ENCODE data around the gene POFUT2.
"Not testable (repeated sequence)": the region's sequence is repeated elsewhere in the genome, so short reads cannot be mapped to it uniquely, and the experiment has no call there.

POFUT2 gene

DNA sequence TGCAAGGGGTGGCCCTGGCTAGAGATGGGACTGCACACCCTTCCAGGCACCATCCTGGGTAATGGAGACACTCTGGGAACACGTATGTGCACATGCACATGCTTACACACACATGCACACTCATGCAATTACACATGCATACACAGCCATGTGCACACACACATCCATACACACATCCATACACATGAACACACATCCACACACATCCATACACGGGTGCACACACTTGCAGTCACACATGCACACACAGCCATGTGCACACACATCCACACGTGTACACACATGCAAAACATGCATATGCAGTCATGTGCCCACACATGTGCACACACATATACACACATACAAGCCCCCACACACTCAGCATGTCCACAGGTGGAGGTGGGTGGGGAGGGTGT lies 22.3 kb upstream of the POFUT2 start:
- no peak for DNase-seq

- DNase-seq, result no peak
Measured at GRCh38 chr21:45309069-45309986, 21.6 kb upstream of the POFUT2 start.

DNA sequence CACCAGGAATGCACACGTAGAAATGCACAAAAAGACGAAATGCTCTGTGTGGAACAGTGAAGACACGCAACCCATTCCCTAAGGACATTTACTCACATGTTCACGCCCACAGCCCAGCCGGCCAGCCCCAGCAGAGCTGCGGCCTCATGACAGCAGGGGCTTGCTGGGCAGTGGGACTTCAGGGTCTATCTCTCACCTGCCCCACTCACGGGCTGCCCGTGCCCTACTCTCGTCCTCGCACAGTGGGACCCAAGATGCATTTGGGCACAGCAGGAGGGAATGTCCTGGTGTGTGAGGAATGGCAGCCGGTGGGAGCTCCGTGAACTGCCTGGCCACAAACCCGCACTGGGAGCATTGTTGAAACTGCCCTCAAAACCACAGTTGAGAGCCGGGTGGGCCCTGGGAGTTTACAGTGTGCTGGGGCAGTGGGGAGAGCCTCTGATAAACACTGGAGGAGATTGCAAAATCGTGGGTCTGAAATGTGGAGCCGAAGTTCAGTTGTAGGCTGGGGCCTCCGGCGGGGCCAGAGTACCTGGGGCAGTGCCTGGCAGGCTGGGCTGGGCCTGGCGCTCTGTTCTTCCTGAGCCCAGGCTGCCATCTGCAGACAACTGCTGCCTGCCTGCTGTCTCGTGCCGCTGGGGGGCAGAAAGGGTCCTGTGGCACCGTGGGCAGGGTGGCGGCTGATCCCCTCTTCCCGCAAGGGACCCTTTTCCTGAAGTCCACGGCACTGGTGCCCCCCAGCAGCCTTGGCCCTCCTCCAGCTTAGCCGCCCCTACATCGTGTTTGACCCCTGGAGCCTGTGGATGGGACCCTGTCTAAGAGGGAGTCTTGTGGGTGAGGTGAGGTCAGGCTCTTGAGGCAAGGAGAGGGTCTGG lies 20.7 kb upstream of the POFUT2 start:
- DNase-seq, result no peak

DNA sequence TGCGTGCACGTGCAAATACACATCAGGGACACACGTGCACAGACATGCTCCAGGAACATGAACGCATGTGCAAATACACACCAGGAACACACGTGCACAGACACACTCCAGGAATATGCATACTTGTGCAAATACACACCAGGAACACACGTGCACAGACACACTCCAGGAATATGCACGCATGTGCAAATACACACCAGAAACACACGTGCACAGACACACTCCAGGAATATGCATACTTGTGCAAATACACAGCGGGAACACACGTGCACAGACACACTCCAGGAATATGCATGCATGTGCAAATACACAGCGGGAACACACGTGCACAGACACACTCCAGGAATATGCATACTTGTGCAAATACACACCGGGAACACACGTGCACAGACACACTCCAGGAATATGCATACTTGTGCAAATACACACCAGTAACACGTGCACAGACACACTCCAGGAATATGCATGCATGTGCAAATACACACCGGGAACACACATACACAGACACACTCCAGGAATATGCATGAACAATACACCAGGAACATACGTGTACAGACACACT lies 20.0 kb upstream of the POFUT2 start:
- not testable (repeated sequence) for DNase-seq

GRCh38 chr21:45306832-45307571 lies 19.3 kb upstream of the POFUT2 start:
- DNase-seq, result no peak

- no peak for DNase-seq
Measured at GRCh38 chr21:45306453-45306831, 18.7 kb upstream of the POFUT2 start.

DNA sequence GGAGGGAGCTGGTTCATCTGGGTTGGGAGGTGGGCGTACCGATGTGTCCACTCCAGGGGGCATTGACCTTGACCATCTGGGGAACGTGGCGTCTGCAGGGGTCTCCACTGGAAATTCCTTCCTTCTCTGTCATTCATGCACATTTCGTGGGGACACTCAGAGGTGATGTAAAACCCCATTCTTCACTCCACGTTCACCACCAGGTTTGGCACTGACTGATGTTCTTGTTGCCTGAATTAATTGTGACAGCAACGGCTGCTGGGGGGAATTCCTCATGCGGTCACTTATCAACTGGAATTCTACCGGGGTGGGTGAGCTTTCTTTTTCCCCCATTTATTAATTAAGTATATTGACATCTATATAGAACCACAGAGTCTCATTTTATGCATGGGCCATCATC lies 18.1 kb upstream of the POFUT2 start:
- DNase-seq, result no peak

GRCh38 chr21:45304945-45305344 lies 17.2 kb upstream of the POFUT2 start:
- DNase-seq, result no peak

DNA sequence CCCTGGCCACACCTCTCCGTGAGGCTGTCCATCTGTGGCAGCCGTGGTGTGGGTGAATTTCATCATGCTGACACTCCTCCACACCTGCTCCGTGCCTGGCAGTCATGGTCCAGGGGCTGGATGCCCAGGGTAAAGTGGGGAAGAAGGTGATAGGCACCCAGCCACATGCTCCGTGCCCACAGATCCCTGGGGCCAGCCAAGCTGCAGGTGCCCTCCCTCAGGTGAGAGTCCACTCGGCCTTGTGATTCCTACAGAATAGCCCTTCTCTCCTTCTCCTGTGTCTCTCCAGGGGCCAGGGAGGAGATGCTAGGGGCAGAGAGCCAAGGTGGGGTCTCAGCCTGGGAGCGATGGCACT lies 16.8 kb upstream of the POFUT2 start:
- DNase-seq, result no peak

DNA sequence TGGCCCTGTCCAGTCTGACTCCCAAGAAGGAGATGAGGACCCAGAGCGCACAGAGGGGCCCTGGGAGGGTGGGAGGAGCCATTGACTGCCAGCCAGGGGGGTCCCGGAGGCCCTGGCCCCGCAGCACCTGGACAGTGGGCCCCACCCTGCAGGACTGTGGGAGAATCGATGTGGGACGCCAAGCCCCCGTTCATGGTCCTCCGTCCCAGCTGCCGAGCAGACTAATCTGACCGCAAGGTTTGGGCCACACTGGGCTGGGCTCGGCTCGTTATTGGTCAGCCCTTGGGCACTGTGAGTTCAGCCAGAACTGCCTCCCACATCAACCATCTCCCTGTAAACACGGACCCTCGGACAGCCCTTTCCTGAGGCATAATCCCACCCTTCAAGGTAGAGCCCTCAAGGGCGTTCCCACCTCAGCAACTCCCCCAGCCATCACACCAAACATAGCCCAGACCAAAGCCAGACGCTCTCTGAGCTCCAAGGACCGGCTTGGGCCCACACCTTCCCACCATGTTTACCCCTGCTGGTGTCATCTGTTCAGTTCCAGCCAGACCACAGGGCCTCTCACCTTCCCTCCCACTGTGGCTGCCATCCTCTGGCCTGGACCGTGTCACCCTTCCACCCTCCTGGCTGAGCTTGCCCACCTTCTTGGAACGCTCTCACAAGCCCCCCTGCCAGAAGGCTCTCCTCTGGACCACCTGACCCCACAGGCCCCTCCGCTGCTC lies 16.2 kb upstream of the POFUT2 start:
- DNase-seq, result no peak

DNA sequence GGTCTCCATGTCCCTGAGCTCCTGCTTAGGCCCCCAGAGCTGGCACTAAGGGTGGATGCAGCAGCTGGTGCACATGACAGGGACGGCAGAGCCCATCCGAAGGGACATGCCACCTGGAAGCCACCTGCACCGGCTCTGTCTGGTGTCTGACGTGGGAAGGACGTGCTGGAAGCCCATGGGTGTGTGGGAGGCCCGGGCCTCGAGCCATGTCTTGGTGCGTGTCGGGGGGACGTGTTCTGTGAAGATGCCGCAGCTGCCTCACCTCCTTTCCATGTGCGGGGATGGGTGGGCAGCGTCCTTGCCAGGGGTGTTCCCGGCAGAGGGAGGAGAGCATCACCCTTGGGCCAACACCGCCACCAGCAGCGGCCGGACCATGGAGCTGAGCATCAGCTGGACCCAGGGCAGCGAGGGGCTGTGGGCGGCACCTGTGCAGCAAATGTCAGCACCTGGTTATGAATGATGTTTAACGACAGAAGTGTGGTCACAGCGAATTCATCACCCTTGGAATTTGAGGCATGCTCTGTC lies 15.5 kb upstream of the POFUT2 start:
- no peak for DNase-seq

DNA sequence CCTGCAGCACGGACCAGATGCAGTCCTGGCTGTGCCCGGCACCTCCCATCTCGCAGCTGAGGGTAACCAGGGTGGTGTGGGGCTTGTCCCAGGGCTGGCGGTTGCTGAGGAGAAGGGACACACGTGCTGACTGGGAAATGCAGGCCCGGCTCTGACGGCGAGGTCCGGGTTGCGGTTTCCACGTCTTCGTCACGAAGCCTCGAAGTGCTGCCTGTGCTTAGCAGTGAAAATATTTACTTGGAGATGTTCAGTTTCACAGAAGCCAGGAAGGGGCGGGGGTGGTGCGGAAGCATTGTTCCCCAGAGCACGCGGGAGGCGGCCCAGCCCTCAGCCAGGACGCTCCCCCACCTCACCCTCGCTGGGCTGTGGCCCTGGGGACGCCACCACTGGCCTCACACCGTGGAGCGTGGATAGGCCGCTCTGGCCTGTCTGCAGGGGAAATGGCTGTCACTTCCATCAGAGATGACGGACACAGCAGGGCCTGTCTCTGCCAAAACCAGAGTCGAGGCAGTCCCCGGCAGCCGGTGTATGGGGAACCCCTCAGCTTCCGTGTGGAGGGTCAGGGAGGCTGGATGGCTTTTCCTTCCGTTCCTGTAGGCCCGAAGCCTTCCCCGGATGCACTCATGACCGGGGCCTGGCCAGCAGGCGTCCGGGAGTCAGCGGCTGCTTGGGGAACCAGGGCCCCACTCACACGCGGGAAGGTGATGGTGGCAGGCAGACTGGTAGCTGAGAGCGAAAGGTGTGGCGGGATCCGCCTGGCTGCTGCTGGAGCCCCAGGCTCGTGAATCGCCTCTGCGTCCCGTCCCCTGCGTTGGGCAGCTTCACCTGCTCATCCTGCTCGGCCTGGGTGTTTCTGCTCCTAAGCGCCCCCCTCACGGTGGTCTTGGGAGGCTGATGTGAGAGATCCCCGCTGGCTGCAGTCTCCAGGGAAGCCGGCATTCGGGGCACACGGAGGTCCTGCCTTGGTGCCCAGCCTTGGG lies 14.7 kb upstream of the POFUT2 start:
- no peak for DNase-seq

GRCh38 chr21:45301521-45302081 lies 13.9 kb upstream of the POFUT2 start:
- no peak for DNase-seq

DNA sequence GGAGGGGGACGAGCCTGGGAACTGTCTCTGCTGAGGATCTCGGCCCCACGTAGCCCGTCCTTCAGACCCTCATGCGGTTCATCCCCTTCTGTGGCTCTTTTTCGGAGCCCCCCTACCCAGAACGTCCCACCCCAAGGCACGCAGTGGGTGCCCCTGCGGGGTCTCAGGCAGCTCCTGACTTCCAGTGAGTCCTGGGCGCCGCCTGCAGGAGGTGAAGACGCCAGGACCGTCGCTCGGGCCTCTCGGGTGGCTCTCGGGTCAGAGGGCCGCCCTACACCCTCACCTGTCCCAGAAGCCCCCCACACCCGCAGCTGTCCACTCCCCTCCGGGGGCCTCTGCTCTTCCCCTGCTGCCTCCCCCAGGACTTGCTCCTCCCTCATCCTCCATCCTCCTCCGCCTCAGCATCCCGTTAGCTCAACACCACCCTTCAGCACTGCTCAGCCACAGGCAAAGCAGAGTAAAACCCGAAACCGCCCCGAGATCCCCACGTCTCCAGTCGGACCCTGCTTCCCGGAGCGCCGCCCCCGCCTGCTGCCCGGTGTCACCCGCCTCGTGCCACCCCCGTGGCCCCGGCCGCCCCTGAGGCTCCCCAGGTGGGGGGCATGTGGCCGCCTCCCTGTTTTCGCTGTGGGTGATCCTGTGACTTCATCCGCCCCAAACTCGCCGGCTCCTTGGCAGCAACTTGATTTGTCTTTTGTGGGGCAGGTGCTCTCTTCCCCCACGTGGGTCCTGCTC lies 13.3 kb upstream of the POFUT2 start:
- DNase-seq, result no peak

DNA sequence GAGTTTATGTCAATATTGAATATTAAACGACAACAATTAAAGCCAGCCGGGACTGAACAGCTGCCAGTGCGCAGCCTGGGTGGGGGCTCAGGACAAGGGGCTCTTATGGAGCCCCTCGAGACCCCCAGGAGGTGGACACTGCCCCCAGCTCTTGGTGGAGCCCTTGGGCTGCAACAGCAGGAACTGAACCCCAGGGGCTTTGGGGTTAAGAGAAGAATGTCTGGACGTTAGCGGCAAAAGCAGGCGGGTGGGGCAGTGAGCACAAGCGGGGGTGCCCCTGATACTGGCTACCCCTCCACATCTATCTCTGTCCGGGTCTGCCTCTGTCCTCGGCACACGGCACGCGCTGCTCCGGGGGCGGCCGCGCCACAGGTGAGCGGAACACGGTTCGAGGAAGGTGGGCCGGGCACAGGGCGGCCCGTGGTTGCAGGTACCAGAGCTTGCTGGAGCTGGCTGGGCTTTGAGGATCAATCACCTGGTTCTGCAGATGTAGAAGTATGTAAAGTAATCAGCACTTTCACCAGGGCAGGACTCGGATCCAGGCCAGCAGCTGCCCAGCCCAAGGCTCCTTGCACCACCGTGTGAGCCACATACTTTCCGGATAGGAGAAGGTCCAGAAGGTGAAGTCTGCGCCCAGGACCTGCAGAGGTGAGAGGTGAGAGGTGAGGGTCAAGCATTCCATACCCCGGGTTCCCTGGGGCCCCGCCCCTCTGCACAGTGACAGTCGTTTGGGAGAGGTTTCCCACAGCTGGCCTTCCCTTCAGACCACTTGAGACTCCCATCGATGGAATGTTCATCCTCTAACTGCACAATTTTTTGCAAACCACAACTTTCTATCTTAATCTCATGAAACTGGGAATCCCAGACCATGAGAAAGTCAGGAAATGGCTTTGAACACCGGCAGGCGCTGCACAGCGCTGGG lies 12.4 kb upstream of the POFUT2 start:
- DNase-seq, result no peak

DNA sequence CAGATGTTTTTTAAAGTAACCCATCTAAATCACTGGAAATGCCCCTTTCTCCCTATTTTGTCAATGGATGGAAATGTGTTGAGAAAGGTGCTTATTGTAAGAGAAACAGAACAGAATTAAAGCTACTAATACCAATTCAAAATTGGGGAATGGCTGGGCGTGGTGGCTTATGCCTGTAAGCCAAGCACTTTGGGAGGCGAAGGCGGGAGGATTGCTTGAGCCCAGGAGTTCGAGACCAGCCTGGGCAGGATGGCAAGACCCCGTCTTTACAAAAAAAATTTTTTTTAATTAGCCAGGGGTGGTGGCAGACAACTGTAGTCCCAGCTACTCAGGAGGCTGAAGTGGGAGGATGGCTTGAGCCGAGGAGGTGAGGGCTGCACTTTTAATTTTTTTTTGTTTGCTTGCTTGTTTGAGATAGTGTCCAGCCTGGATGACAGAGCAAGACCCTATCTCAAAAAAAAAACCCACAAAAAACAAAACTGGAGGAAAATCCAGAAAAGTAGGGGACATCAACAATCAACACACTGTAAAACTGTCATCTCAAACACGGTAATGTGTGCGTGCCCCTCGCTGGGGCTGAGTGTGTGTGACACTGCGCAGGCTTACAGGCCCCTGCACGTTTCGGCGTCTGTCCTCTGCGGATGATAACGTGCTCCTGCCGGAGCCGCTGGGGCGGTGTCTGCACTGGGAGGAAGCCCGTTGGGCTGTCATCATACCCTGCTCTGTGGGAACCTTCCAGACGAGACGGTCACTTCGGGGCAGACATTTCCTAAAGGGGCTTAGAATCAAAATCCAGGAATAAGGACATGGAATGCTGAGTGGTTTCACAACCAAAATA lies 11.6 kb upstream of the POFUT2 start:
- DNase-seq, result no peak

DNA sequence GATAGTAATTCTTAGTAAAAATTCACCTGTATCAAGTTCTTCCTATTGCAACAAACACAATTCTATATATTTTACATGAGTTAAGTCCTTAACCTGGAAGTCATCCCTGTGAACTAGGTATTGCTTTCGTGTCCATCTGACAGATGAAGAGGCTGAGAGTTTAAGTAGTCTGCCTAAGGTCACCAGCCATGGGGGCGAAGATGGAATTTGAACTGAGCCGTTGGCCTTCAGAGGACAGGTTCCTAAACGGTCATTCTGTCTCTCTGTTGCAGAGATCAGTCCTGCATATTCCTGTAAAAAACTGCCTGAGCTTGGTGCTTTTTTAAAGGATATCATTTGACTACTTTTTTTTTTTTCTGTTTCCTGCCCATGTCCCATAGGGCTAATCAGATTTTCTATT lies 10.2 kb upstream of the POFUT2 start:
- no peak for DNase-seq

DNA sequence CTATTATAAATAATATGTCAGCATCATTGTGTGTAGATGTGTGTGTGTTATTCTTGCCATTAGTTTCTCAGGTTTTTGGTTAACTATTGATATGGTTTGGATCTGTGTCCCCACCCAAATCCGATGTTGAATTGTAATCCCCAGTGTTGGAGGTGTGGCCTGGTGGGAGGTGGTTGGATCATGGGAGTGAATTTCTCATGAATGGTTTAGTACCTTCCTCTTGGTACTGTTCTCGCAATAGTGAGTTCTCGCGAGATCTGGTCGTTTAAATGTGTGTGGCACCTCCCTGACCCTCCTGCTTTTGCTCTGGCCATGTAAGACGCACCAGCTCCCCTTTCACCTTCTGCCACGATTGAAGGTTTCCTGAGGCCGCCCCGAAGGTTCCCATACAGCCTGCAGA lies 9.6 kb upstream of the POFUT2 start:
- no peak for DNase-seq

All from DMS153 (cell line).